Lung (tissue), 12 donors: ENCODE data around the gene ADCY10. TPM values are rescaled to one million over a fixed set of nuclear protein-coding genes. Genes with fewer than 3 reads are reported as not detected.

Experiments
- ATAC-seq: fragments of 200-7000 bp; cut with Tn5 transposase; one replicate; pipeline ENCODE4 v1.9.1; 2020; ENCODE audit warnings: moderate number of reproducible peaks; ENCODE audit not compliant: insufficient read depth, low FRiP score
- DNase-seq, 3 donors: peaks; one replicate each; pipeline ENCODE4 v3.0.0-alpha.2; 2013 to 2017
- H3K27ac ChIP-seq, 2 donors: one replicate each; pipeline ENCODE4 v1.5.1; 2013; ENCODE audit warnings: mild to moderate bottlenecking in 2 of 2, moderate library complexity in 2 of 2, control low read depth in 1 of 2, inconsistent platforms in 1 of 2, low read depth in 1 of 2, low read length in 1 of 2
- H3K27me3 ChIP-seq, 3 donors: one replicate each; pipeline ENCODE4 v1.5.1; 2013; ENCODE audit warnings: low read length in 2 of 3; ENCODE audit not compliant: control insufficient read depth in 3 of 3, insufficient read depth in 3 of 3
- H3K36me3 ChIP-seq, 4 donors: one replicate each; pipeline ENCODE4 v1.5.1; 2013; ENCODE audit warnings: low read length in 4 of 4, mild to moderate bottlenecking in 1 of 4, moderate library complexity in 1 of 4; ENCODE audit not compliant: control insufficient read depth in 4 of 4, insufficient read depth in 4 of 4
- H3K4me1 ChIP-seq, 5 donors: one replicate each; pipeline ENCODE4 v1.5.1; 2013; ENCODE audit warnings: low read length in 5 of 5, mild to moderate bottlenecking in 2 of 5, moderate library complexity in 1 of 5; ENCODE audit not compliant: control insufficient read depth in 5 of 5, insufficient read depth in 5 of 5
- H3K4me3 ChIP-seq: one replicate; pipeline ENCODE4 v1.5.1; 2013; ENCODE audit warnings: mild to moderate bottlenecking, control low read depth, moderate library complexity
- H3K9ac ChIP-seq, 2 donors: one replicate each; pipeline ENCODE4 v1.5.1; 2013; ENCODE audit warnings: low read length in 2 of 2, control low read depth in 1 of 2; ENCODE audit not compliant: insufficient read depth in 1 of 2
- H3K9me3 ChIP-seq, 4 donors: one replicate each; pipeline ENCODE4 v1.5.1; 2013; ENCODE audit warnings: low read length in 3 of 4, mild to moderate bottlenecking in 1 of 4, moderate library complexity in 1 of 4; ENCODE audit not compliant: control insufficient read depth in 4 of 4, insufficient read depth in 3 of 4
- WGBS, 2 donors: extraction: QIAGEN DNeasy Blood & Tissue Kit; methylation state at CpG; one replicate each; pipeline ENCODE4 v1.1.7; 2013; 5-methylcytosine and 5-hydroxymethylcytosine counted together
- polyA plus RNA-seq, 2 donors: library from polyadenylated mRNA; stranded (reverse); fragments of 200-250 nt; gene quantifications; one replicate each; pipeline ENCODE4 v1.2.1, GENCODE V29; 2013
- total RNA-seq, 2 donors: library from RNA; depleted of rRNA in 1 of 2; stranded (reverse); fragments of >200 nt in 1 of 2; gene quantifications; one replicate each; pipeline ENCODE4 v1.2.1, GENCODE V29; 2014 to 2021
- TF ChIP-seq, protein P1 (sequence below): IDR thresholded peaks from 2 replicates; pipeline ENCODE4 v1.5.1; 2012; ENCODE audit warnings: mild to moderate bottlenecking; ENCODE audit errors: control extremely low read depth, extremely low read depth
- donor health status: control.
- donor health status: control.
- donor health status: Bipolar disorder and iron deficiency.
- donor health status: healthy.
- donor health status: DM: yes; HTN: yes; CAD: no.

The ADCY10 gene
- total and polyA plus RNA-seq, 4 donors: 0.06 to 0.10 (median 0.09) TPM; not detected in 1

DNA sequence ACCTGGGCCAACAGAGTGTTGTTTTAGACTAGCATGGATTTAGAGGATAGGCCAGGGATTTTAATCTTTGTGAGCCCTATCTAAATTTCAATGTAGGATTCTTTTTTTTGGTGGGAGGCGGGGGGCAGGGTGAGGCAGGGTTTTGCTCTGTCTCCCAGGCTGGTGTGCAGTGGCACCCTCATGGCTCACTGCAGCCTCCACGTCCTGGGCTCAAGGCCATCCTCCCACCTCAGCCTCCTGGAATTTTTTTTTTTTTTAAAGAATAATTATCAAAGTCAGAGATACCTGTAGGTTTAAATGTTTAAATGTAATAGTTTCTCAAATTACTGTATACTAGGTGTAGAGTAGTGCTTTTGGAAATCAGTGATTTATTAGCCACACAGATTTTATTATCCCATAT is 26.3 kb upstream of the ADCY10 start:
- TF ChIP-seq, protein P1, sequence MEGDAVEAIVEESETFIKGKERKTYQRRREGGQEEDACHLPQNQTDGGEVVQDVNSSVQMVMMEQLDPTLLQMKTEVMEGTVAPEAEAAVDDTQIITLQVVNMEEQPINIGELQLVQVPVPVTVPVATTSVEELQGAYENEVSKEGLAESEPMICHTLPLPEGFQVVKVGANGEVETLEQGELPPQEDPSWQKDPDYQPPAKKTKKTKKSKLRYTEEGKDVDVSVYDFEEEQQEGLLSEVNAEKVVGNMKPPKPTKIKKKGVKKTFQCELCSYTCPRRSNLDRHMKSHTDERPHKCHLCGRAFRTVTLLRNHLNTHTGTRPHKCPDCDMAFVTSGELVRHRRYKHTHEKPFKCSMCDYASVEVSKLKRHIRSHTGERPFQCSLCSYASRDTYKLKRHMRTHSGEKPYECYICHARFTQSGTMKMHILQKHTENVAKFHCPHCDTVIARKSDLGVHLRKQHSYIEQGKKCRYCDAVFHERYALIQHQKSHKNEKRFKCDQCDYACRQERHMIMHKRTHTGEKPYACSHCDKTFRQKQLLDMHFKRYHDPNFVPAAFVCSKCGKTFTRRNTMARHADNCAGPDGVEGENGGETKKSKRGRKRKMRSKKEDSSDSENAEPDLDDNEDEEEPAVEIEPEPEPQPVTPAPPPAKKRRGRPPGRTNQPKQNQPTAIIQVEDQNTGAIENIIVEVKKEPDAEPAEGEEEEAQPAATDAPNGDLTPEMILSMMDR: no peak
- no peak for ATAC-seq
- peaks cover 0 to 6% (median 2%) of the 10 kb centered on the region in 5 donors for H3K4me1 ChIP-seq
- no peak overlapping the region for H3K27ac ChIP-seq
- H3K9me3 ChIP-seq: peaks cover 0 to 2% (median 0%) of the 10 kb centered on the region in 4 donors
- H3K4me3 ChIP-seq: no peak overlapping the region
- H3K36me3 ChIP-seq: peaks cover 0 to 4% (median 2%) of the 10 kb centered on the region in 4 donors
- DNase-seq: no peak
- WGBS, 2 donors: 98 to 100% methylated on average over 2 of the region's 2 CpGs
- no peak overlapping the region for H3K9ac ChIP-seq
- no peaks in the 10 kb centered on the region for H3K27me3 ChIP-seq

GRCh38 chr1:167938080-167938636 is 24.2 kb upstream of the ADCY10 start:
- ATAC-seq (no peak), DNase-seq (peak in 2 of 3 donors; percentile 20 to 21)
- Histone ChIP-seq H3K4me3 (no peak overlapping the region), H3K27me3 (no peaks in the 10 kb centered on the region), H3K9ac (peak overlapping the region; percentile 75 to 83), H3K9me3 (peaks cover 0 to 2% (median 0%) of the 10 kb centered on the region in 4 donors), H3K36me3 (peaks cover 0 to 1% (median 0%) of the 10 kb centered on the region in 4 donors), H3K4me1 (peaks cover 0 to 26% (median 6%) of the 10 kb centered on the region in 5 donors), H3K27ac (no peak overlapping the region)
- TF ChIP-seq, protein P1: no peak
- 47 to 60% methylated on average over 5 of the region's 5 CpGs for WGBS, 2 donors

DNA sequence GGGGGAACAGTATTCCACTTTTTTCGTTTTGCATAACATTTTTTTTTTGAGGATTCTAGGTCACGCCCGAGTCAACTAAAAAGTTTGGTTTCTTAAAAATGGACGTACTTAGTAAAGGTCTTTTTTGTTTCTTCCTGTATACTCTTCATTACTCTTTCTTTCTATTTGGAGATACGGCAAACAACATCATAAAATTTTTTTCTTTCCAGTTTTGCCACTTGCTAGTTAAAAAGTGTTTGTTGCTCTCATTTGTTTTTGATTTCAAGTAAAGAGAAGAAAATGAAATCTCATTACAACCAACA is 23.7 kb upstream of the ADCY10 start:
- Histone ChIP-seq H3K4me3 (peak overlapping the region; percentile 75), H3K27me3 (no peaks in the 10 kb centered on the region), H3K4me1 (peaks cover 0 to 26% (median 6%) of the 10 kb centered on the region in 5 donors), H3K9ac (peak overlapping the region; percentile 75 to 83), H3K27ac (peak overlapping the region; percentile 97 to 98), H3K36me3 (peaks cover 0 to 1% (median 0%) of the 10 kb centered on the region in 4 donors), H3K9me3 (peaks cover 0 to 2% (median 0%) of the 10 kb centered on the region in 4 donors)
- 1% methylated on average over 5 of the region's 5 CpGs for WGBS, 2 donors
- ATAC-seq (no peak), DNase-seq (no peak)
- TF ChIP-seq, protein P1: no peak
